ENCODE results near the gene TMED1.

DNA sequence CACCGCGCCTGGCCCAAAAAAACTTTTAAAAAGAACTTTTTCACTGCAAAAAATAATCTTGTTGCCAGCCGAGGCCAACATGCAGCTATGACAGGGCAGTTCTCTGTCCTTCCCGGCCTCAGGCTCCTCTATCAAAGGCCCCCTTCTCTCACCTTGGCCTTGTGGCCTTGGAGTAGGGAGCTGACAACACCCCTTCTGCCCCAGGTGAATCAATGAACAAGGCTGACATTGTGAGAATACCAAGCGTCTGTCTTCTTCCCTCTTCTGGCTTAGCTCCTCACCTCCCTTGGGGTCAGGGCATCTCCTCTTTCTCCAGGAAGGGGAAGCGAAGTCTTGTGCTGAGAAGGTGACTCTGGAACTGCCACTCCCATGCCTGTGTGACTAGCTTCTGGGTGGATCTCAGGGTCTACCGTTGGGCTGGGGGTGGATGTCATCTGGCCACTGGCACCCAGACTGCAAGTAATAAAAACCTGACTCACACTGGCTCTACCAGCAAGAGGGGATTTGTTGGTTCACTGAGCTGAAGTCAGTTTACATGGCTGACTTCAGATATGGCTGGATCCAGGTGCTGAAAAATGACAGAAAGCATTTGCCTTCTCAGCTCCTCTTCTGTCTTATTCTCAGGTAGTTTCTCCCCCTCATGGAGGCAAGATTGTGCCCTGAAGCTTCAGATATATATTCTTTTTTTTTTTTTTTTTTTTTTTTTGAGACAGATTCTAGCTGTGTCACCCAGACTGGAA is 18.5 kb upstream of the TMED1 start:
- TF ChIP-seq, protein P1, sequence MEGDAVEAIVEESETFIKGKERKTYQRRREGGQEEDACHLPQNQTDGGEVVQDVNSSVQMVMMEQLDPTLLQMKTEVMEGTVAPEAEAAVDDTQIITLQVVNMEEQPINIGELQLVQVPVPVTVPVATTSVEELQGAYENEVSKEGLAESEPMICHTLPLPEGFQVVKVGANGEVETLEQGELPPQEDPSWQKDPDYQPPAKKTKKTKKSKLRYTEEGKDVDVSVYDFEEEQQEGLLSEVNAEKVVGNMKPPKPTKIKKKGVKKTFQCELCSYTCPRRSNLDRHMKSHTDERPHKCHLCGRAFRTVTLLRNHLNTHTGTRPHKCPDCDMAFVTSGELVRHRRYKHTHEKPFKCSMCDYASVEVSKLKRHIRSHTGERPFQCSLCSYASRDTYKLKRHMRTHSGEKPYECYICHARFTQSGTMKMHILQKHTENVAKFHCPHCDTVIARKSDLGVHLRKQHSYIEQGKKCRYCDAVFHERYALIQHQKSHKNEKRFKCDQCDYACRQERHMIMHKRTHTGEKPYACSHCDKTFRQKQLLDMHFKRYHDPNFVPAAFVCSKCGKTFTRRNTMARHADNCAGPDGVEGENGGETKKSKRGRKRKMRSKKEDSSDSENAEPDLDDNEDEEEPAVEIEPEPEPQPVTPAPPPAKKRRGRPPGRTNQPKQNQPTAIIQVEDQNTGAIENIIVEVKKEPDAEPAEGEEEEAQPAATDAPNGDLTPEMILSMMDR (IDR thresholded peaks at IDR 0.05; ENCODE audit: insufficient read depth, low read depth, low read length), result no peak
- no peak for TF ChIP-seq EZH2 (IDR thresholded peaks at IDR 0.05; ENCODE audit: insufficient read depth, low read length)

Data from astrocyte (in vitro differentiated cells and primary cell).